H1 (cell line): Measurements from ENCODE around the gene MARCHF9. TPM values are rescaled to one million over a fixed set of nuclear protein-coding genes. Genes with fewer than 3 reads are reported as not detected.

ENCODE experiments used
- CTCF ChIA-PET: fragments of 300-600 bp; sonication (Branson Sonifier 250); formaldehyde crosslinking; loops from one replicate; lab custom pipeline; 2021; ENCODE audit not compliant: partially characterized antibody; lab: Charles Lee
- POLR2A ChIA-PET: fragments of 300-600 bp; sonication (Branson Sonifier 250); formaldehyde crosslinking; loops from one replicate; lab custom pipeline; 2021; ENCODE audit warnings: inconsistent platforms; ENCODE audit not compliant: partially characterized antibody; lab: Charles Lee
- DNase-seq, 2 experiments: peaks; one replicate each; pipeline versions ENCODE4 v3.0.0 to v3.0.0-alpha.2; 2010 to 2022; ENCODE audit warnings: low spot score in 2 of 2, low read depth in 1 of 2, mixed read lengths in 1 of 2
- FAIRE-seq: peaks from 2 replicates; lab custom pipeline; 2011; peaks lifted over from hg19 to GRCh38; lab: Jason Lieb, UNC
- H2AFZ ChIP-seq: 2 replicates; pipeline ENCODE4 v1.8.1; 2012; ENCODE audit warnings: low read length, inconsistent platforms
- H2AK5ac ChIP-seq: 2 replicates; pipeline ENCODE4 v1.6.1; 2013; ENCODE audit warnings: low read depth, low read length
- H2BK120ac ChIP-seq: replicated peaks from 2 replicates; pipeline ENCODE3; 2013; ENCODE audit warnings: low read depth, low read length, inconsistent platforms
- H2BK12ac ChIP-seq: 2 replicates; pipeline ENCODE4 v1.6.1; 2013; ENCODE audit warnings: low read depth, low read length
- H2BK15ac ChIP-seq: 2 replicates; pipeline ENCODE4 v1.6.1; 2013; ENCODE audit warnings: low read length
- H2BK20ac ChIP-seq: 2 replicates; pipeline ENCODE4 v1.6.1; 2013; ENCODE audit warnings: low read length
- H2BK5ac ChIP-seq: 2 replicates; pipeline ENCODE4 v1.6.1; 2013; ENCODE audit warnings: low read depth, low read length
- H3K14ac ChIP-seq: 2 replicates; pipeline ENCODE4 v1.6.1; 2013; ENCODE audit warnings: inconsistent platforms; ENCODE audit not compliant: insufficient read length
- H3K18ac ChIP-seq: 2 replicates; pipeline ENCODE4 v1.6.1; 2013; ENCODE audit warnings: low read length; ENCODE audit errors: extremely low read depth
- H3K23ac ChIP-seq: 2 replicates; pipeline ENCODE4 v1.6.1; 2013; ENCODE audit warnings: inconsistent platforms; ENCODE audit not compliant: insufficient read length
- H3K23me2 ChIP-seq: 2 replicates; pipeline ENCODE4 v1.6.1; 2013; ENCODE audit warnings: low read depth, low read length
- H3K27ac ChIP-seq: 2 replicates; pipeline ENCODE4 v1.6.1; 2011; ENCODE audit warnings: low read depth, low read length, inconsistent platforms
- H3K27me3 ChIP-seq, 4 experiments: replicated peaks in 1 of 4; 1 replicate in 1 of 4; 2 replicates in 3 of 4; pipeline versions ENCODE4 v1.6.1 to v1.8.1; 2011 to 2013; ENCODE audit warnings: low read length in 3 of 4, mild to moderate bottlenecking in 3 of 4, inconsistent platforms in 2 of 4, mixed read lengths in 2 of 4, moderate library complexity in 1 of 4; ENCODE audit not compliant: control insufficient read depth in 3 of 4, insufficient read depth in 3 of 4; ENCODE audit errors: extremely low read depth in 1 of 4
- H3K36me3 ChIP-seq, 4 experiments: 2 replicates each; pipeline versions ENCODE4 v1.6.1 to v1.8.1; 2011 to 2013; ENCODE audit warnings: mild to moderate bottlenecking in 4 of 4, low read length in 3 of 4, moderate library complexity in 2 of 4, control low read depth in 1 of 4, inconsistent platforms in 1 of 4; ENCODE audit not compliant: insufficient read depth in 4 of 4, control insufficient read depth in 2 of 4
- H3K4ac ChIP-seq: replicated peaks from 2 replicates; pipeline ENCODE3; 2013; ENCODE audit warnings: low read length, low read depth, mixed read lengths, inconsistent platforms; ENCODE audit not compliant: insufficient read length
- H3K4me1 ChIP-seq, 4 experiments: replicated peaks in 1 of 4; 1 replicate in 1 of 4; 2 replicates in 3 of 4; pipeline versions ENCODE4 v1.6.1 to v1.8.1; 2011 to 2013; ENCODE audit warnings: low read length in 3 of 4, inconsistent platforms in 2 of 4, mixed read lengths in 1 of 4; ENCODE audit not compliant: insufficient read depth in 4 of 4, control insufficient read depth in 3 of 4
- H3K4me2 ChIP-seq, 2 experiments: 2 replicates each; pipeline versions ENCODE4 v1.6.1 to v1.8.1; 2011 to 2013; ENCODE audit warnings: low read depth in 2 of 2, low read length in 2 of 2, control low read depth in 1 of 2, inconsistent platforms in 1 of 2, mild to moderate bottlenecking in 1 of 2; ENCODE audit not compliant: insufficient read depth in 1 of 2
- H3K4me3 ChIP-seq, 4 experiments: fragments of 200-600, 300-600 bp in 1 of 4; sonication (generic), shearing (Covaris generic), sonication (Bioruptor Twin) in 1 of 4; 2 replicates each; pipeline versions ENCODE4 v1.5.1 to v1.8.1; 2011 to 2016; ENCODE audit warnings: low read length in 4 of 4, low read depth in 3 of 4, control low read depth in 2 of 4, inconsistent platforms in 2 of 4, mild to moderate bottlenecking in 2 of 4, mixed read lengths in 1 of 4, moderate library complexity in 1 of 4; ENCODE audit not compliant: insufficient read depth in 2 of 4; ENCODE audit errors: extremely low read depth in 1 of 4
- H3K56ac ChIP-seq: replicated peaks from 2 replicates; pipeline ENCODE3; 2013; ENCODE audit warnings: low read depth, mild to moderate bottlenecking, mixed read lengths, low read length, inconsistent platforms; ENCODE audit not compliant: insufficient read length
- H3K79me1 ChIP-seq: 2 replicates; pipeline ENCODE4 v1.6.1; 2013; ENCODE audit warnings: low read depth, low read length, control low read depth
- H3K79me2 ChIP-seq, 2 experiments: 2 replicates each; pipeline versions ENCODE4 v1.6.1 to v1.8.1; 2012 to 2013; ENCODE audit warnings: low read length in 2 of 2, mild to moderate bottlenecking in 2 of 2, inconsistent platforms in 1 of 2; ENCODE audit not compliant: insufficient read depth in 2 of 2, control insufficient read depth in 1 of 2
- H3K9ac ChIP-seq, 4 experiments: replicated peaks in 1 of 4; 1 replicate in 1 of 4; 2 replicates in 3 of 4; pipeline versions ENCODE4 v1.6.1 to v1.8.1; 2011 to 2013; ENCODE audit warnings: low read depth in 3 of 4, low read length in 3 of 4, control low read depth in 2 of 4, mild to moderate bottlenecking in 2 of 4, moderate library complexity in 2 of 4, inconsistent platforms in 1 of 4; ENCODE audit errors: extremely low read depth in 1 of 4
- H3K9me3 ChIP-seq, 2 experiments: 2 replicates each; pipeline versions ENCODE4 v1.6.1 to v1.8.1; 2012 to 2013; ENCODE audit warnings: mild to moderate bottlenecking in 2 of 2, moderate library complexity in 2 of 2, control low read depth in 1 of 2, inconsistent platforms in 1 of 2, low read depth in 1 of 2, low read length in 1 of 2, mixed read lengths in 1 of 2; ENCODE audit not compliant: insufficient read depth in 2 of 2
- H4K20me1 ChIP-seq, 2 experiments: replicated peaks in 1 of 2; 2 replicates each; pipeline versions ENCODE3 to v1.8.1; 2011 to 2013; ENCODE audit warnings: inconsistent platforms in 2 of 2, low read length in 2 of 2, mild to moderate bottlenecking in 1 of 2; ENCODE audit not compliant: insufficient read depth in 2 of 2, control insufficient read depth in 1 of 2
- H4K5ac ChIP-seq: 2 replicates; pipeline ENCODE4 v1.6.1; 2013; ENCODE audit warnings: low read length, low read depth, mixed read lengths, inconsistent platforms; ENCODE audit not compliant: insufficient read length
- H4K8ac ChIP-seq: 2 replicates; pipeline ENCODE4 v1.8.0; 2013; ENCODE audit warnings: mild to moderate bottlenecking, moderate library complexity, low read length, inconsistent platforms; ENCODE audit not compliant: insufficient read depth; ENCODE audit errors: extremely low read depth
- H4K91ac ChIP-seq: replicated peaks from 2 replicates; pipeline ENCODE3; 2013; ENCODE audit warnings: low read length, mixed read lengths, inconsistent platforms; ENCODE audit not compliant: insufficient read length
- ASH2L ChIP-seq: fragments of 200-600, 300-600 bp; sonication (generic); IDR thresholded peaks from one replicate; pipeline ENCODE4 v1.7.1; 2017; ENCODE audit warnings: low read length
- BRCA1 ChIP-seq: IDR thresholded peaks from 2 replicates; pipeline ENCODE4 v1.6.1; 2012; ENCODE audit warnings: low read depth, low read length, improper control_type of control experiment
- CBX5 ChIP-seq: fragments of 300-800, 300-1000 bp; sonication (generic); IDR thresholded peaks from 2 replicates; pipeline ENCODE4 v1.7.1; 2016; ENCODE audit warnings: antibody characterized with exemption, low read length, low read depth
- EP300 ChIP-seq, 2 experiments: IDR thresholded peaks; 1 replicate in 1 of 2; 2 replicates in 1 of 2; pipeline ENCODE4 v1.6.1; 2011 to 2012; ENCODE audit warnings: low read depth in 2 of 2, low read length in 2 of 2, mild to moderate bottlenecking in 2 of 2, borderline replicate concordance in 1 of 2, inconsistent platforms in 1 of 2, moderate library complexity in 1 of 2
- EZH2 ChIP-seq: fragments of 200-600 bp; sonication (generic); IDR thresholded peaks from 2 replicates; pipeline ENCODE4 v1.7.1; 2012; ENCODE audit warnings: low read depth, mild to moderate bottlenecking, moderate library complexity, low read length, inconsistent platforms; ENCODE audit not compliant: severe bottlenecking
- JUND ChIP-seq: IDR thresholded peaks from 2 replicates; pipeline ENCODE4 v1.6.1; 2011; ENCODE audit warnings: mild to moderate bottlenecking, improper control_type of control experiment, low read length
- KDM4A ChIP-seq: IDR thresholded peaks from one replicate; pipeline ENCODE4 v1.7.1; 2012; ENCODE audit warnings: low read depth, mild to moderate bottlenecking, moderate library complexity, low read length, inconsistent platforms; ENCODE audit not compliant: severe bottlenecking
- MAFK ChIP-seq: IDR thresholded peaks from 2 replicates; pipeline ENCODE4 v1.6.1; 2012; ENCODE audit warnings: low read depth, mild to moderate bottlenecking, improper control_type of control experiment, low read length
- NRF1 ChIP-seq: IDR thresholded peaks from 2 replicates; pipeline ENCODE4 v1.6.1; 2011; ENCODE audit warnings: mild to moderate bottlenecking, low read depth, low read length, improper control_type of control experiment
- POU5F1 ChIP-seq: IDR thresholded peaks from 2 replicates; pipeline ENCODE4 v1.6.1; 2011; ENCODE audit warnings: low read depth, mild to moderate bottlenecking, low read length, moderate library complexity
- SP4 ChIP-seq: IDR thresholded peaks from 2 replicates; pipeline ENCODE4 v1.6.1; 2012; ENCODE audit warnings: low read length, inconsistent platforms
- TEAD4 ChIP-seq: IDR thresholded peaks from 2 replicates; pipeline ENCODE4 v1.6.1; 2012; ENCODE audit warnings: low read depth, low read length, inconsistent platforms, mixed read lengths
- YY1 ChIP-seq: IDR thresholded peaks from 2 replicates; pipeline ENCODE4 v1.6.1; 2011; ENCODE audit warnings: low read depth, mild to moderate bottlenecking, low read length
- WGBS, 2 experiments: shearing (Covaris generic) in 1 of 2; methylation state at CpG; one replicate each; pipeline versions ENCODE4 v1.1.6 to v1.1.7; 2013 to 2015; ENCODE audit warnings: low lambda C conversion rate in 2 of 2, mixed read lengths in 2 of 2, inconsistent platforms in 1 of 2, low coverage in 1 of 2, missing lambda C conversion rate in 1 of 2; ENCODE audit not compliant: insufficient replicate concordance in 2 of 2, insufficient coverage in 1 of 2, insufficient read length in 1 of 2; ENCODE audit errors: extremely low coverage in 1 of 2, missing lambda C conversion rate in 1 of 2; 5-methylcytosine and 5-hydroxymethylcytosine counted together
- polyA plus RNA-seq, 7 experiments: library from polyadenylated mRNA; depleted of rRNA in 3 of 7; stranded (reverse) in 5 of 7; unstranded in 2 of 7; fragments of >200 nt in 5 of 7; fragments of 200-250 nt in 2 of 7; gene quantifications; 1 replicate in 5 of 7; 2 replicates in 1 of 7; 4 replicates in 1 of 7; pipeline versions ENCODE4 v1.2.1 to v1.2.3, GENCODE V29; 2011 to 2013; ENCODE audit warnings: missing spikeins in 2 of 7, mixed read lengths in 2 of 7
- total RNA-seq: library from RNA; stranded (reverse); fragmentation: NEBNext Ultra II Directional; extraction: Animal tissue kit (Norgen Biotek cat#: 25700); gene quantifications from 2 replicates; pipeline ENCODE4 v1.2.1, GENCODE V29; 2021

The MARCHF9 gene
- total and polyA plus RNA-seq, 2 of the 8 experiments (the other 6 are each of a cell fraction or from before 2014, with no cell fraction given) = 6.4 to 7.8 TPM

DNA sequence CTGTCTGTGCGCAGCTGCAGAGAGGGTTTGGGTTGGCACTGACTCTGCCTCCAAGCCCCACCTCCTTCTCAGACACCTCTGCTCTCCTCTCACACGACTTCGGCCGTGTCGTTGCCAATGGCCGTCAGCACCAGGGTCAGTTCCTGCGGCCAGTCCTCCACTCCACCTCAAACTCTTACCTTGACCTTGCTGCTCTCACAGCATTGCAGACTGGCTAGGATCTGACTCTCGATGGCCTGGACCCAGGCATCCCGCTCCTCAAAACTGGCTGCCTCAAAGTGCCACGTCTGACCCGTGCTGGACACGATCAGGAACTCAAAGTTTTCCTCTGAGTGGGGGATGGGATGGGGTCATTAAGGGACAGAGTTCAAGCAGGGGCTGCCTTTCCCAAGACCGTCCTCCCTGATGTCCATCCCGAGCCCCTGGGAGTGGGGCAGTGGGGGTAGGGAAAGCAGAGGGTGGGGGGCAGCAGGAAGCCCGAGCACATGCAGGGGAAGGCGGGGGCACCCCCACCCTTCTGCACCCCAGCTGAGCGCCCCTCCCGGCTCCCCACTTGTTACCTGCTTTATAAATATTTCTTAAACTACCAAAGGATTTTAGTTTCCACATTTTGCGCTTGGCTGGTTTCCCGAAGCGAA is 27.0 kb upstream of the MARCHF9 start:
- CTCF ChIA-PET = interaction anchor here (1.3 to 11.7 kb wide), 7 partner anchors 10 to 146 kb away, joined by 5 to 149 read pairs (median 9); partner anchors contain the start of genes AGAP2, OS9 and TSPAN31
- peak; percentile 69 for FAIRE-seq
- H3K9ac ChIP-seq = no peak overlapping the region
- no peak for TF ChIP-seq ASH2L
- 0 out of 2 replicates have a peak, but pooled peaks have one; percentile 8 for TF ChIP-seq NRF1
- TF ChIP-seq SP4 = no peak
- no peak for TF ChIP-seq KDM4A
- TF ChIP-seq TEAD4 = no peak
- TF ChIP-seq JUND = no peak
- no peak for TF ChIP-seq POU5F1
- peak; percentile 86 for TF ChIP-seq YY1
- no peak for TF ChIP-seq MAFK
- no peak for TF ChIP-seq BRCA1
- no peak for TF ChIP-seq EP300 (IDR thresholded peaks at IDR 0.05; ENCODE audit: borderline replicate concordance in 1 of 2, low read depth in 2 of 2, low read length in 2 of 2)
- TF ChIP-seq CBX5 = no peak
- TF ChIP-seq EZH2 = no peak

More for the DNA sequence above, 27.0 kb upstream of the MARCHF9 start:
- Histone ChIP-seq H3K4ac (no peak overlapping the region), H4K5ac (no peak overlapping the region), H3K27ac (no peak overlapping the region), H3K14ac (no peak overlapping the region), H3K4me3 (peak overlapping the region in 1 of 4 experiments; percentile 82; a peak in 2 of 8 replicates), H2BK5ac (no peak overlapping the region), H2AK5ac (no peak overlapping the region), H3K4me1 (peaks cover 0 to 20% (median 13%) of the 10 kb centered on the region in 4 experiments; a peak in 5 of 7 replicates), H3K18ac (no peak overlapping the region), H4K91ac (no peak overlapping the region), H3K79me1 (no peaks in the 10 kb centered on the region), H4K20me1 (peaks cover 2 to 7% of the 10 kb centered on the region in 2 experiments), H4K8ac (no peak overlapping the region), H2BK15ac (no peak overlapping the region), H3K79me2 (no peaks in the 10 kb centered on the region), H2BK120ac (no peak overlapping the region), H2BK20ac (no peak overlapping the region), H2AFZ (no peak overlapping the region), H2BK12ac (no peak overlapping the region), H3K9me3 (no peaks in the 10 kb centered on the region), H3K27me3 (peaks cover 19 to 85% (median 61%) of the 10 kb centered on the region in 4 experiments), H3K36me3 (no peaks in the 10 kb centered on the region), H3K4me2 (peak overlapping the region; percentile 52 to 95), H3K23ac (no peak overlapping the region), H3K23me2 (peaks cover 12% of the 10 kb centered on the region; the same call in 1 of the 2 replicates), H3K56ac (no peak overlapping the region)
- 39% methylated on average over 19 of the region's 21 CpGs; no CpG with 5 or more reads in 1 of the 2 experiments for WGBS, 2 experiments
- DNase-seq = no peak
- POLR2A ChIA-PET = interaction anchor here (0.7 to 7.4 kb wide), 7 partner anchors 9 to 95 kb away, joined by 3 to 59 read pairs (median 4); partner anchors contain the start of genes AGAP2, B4GALNT1, EEF1AKMT3 and METTL1
